ENCODE results near the gene PLXNA2. TPM values are rescaled to one million over a fixed set of nuclear protein-coding genes. Genes with fewer than 3 reads are reported as not detected.

Gene PLXNA2
- total RNA-seq, 4 donors from 2014 or later: 12.2 to 45.7 (median 21.8) TPM

DNA sequence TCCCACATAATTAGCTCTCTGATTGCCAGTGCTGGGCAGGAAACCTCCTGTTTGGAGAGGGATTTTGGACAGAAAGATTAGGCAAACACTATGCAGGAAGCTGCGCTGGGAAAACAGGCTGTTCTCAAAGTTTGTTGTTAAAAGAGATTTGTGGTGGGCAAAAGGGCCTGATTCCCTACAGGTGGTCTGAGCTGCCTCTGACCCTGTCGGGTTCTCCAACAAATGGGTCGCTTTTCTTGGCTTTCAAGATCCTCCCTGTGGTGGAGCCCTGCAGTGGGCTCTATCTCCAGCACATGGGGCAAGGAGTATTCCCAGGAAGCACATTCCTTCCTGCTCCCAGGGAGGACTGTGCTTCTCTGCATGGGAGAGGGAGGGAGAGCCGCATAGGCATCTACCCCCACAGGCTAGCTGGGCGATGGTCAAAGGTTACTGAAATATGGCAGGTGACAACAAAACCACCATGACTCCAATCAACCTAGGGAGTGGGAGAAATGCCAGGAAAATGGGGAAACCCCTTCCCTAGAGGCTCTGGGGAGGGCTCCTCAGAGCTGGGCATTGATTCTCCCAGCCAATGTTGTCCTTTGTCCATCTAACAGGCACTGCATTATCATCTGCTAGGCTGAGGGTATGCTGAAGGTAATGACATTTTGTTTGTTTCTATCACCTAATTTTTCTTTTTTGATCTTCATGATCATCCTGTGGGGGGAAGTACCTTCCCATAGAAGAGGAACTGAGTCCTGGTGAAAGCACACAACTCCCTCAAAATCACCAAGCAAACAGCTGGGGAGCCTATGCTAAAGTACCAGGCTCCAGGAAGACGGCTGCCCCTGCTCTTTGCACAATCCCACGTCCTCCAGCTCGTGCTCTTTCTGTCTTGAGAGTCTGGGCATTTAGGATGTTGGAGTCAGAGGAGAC lies 85.3 kb downstream of the PLXNA2 start:
- Histone ChIP-seq H3K4me1 (peaks cover 23 to 62% of the 10 kb centered on the region in 2 donors), H3K27ac (peak overlapping the region in 1 of 3 donors; percentile 18), H3K9me3 (no peaks in the 10 kb centered on the region), H3K36me3 (no peaks in the 10 kb centered on the region), H3K27me3 (no peaks in the 10 kb centered on the region), H3K4me3 (replicated peaks in 1 of 3) (no peak overlapping the region)
- no peak for DNase-seq
- intact Hi-C loops (cut with DNase I): no loop called here
- 81 to 91% methylated on average over 8 of the region's 8 CpGs for WGBS, 2 donors
- TF ChIP-seq POLR2A (IDR thresholded peaks at IDR 0.05): no peak
- TF ChIP-seq, protein P1, sequence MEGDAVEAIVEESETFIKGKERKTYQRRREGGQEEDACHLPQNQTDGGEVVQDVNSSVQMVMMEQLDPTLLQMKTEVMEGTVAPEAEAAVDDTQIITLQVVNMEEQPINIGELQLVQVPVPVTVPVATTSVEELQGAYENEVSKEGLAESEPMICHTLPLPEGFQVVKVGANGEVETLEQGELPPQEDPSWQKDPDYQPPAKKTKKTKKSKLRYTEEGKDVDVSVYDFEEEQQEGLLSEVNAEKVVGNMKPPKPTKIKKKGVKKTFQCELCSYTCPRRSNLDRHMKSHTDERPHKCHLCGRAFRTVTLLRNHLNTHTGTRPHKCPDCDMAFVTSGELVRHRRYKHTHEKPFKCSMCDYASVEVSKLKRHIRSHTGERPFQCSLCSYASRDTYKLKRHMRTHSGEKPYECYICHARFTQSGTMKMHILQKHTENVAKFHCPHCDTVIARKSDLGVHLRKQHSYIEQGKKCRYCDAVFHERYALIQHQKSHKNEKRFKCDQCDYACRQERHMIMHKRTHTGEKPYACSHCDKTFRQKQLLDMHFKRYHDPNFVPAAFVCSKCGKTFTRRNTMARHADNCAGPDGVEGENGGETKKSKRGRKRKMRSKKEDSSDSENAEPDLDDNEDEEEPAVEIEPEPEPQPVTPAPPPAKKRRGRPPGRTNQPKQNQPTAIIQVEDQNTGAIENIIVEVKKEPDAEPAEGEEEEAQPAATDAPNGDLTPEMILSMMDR (IDR thresholded peaks at IDR 0.05): no peak

DNA sequence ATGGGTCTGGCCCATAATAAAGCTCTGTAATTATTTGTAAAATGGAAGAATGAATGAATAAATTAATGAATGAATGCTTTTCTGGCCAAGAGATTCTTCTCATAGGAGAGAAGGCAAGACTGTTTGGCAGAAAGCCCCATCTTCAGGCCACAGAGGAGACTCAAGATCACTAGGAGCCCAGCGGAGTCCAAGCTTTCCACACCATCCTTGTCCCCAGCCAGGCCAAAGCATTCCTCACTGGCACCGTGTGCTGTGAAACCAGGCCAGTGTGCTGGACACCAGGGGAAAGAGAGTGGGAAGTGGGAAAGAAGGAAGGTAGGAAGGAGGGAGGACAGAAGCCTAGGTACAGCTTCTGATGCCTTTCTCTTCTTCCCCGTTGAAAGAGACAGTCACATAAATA lies 86.4 kb downstream of the PLXNA2 start:
- DNase-seq: peak; percentile 23 to 26
- no peaks in the 10 kb centered on the region for H3K36me3 ChIP-seq
- no peak for TF ChIP-seq POLR2A (IDR thresholded peaks at IDR 0.05)
- TF ChIP-seq, protein P1 (IDR thresholded peaks at IDR 0.05): no peak
- H3K4me3 ChIP-seq (replicated peaks in 1 of 3): no peak overlapping the region
- H3K27ac ChIP-seq: no peak overlapping the region
- H3K27me3 ChIP-seq: no peaks in the 10 kb centered on the region
- WGBS, 2 donors: 69 to 76% methylated on average over 3 of the region's 3 CpGs
- no peaks in the 10 kb centered on the region for H3K9me3 ChIP-seq
- H3K4me1 ChIP-seq: peaks cover 28 to 67% of the 10 kb centered on the region in 2 donors
- intact Hi-C loops (cut with DNase I): no loop called here

DNA sequence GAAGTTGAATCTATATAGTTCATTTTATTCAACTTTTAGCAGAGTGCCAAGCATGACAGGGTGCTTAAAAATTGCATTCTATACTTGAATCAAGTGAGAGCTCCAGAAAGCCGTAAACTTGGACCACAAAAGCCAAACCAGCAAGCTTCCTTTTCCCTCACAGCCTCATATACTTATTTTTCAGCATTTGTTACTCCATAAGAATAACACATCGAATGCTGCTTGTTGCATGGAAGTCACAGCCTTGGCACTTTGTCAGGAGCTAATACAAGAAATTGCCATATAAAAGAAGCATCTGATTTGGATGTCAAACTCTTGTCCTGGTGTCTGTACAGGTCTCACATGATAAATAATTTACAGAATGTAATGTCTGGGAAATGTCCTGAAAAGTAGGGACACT lies 87.4 kb downstream of the PLXNA2 start:
- intact Hi-C loops (cut with DNase I): no loop called here
- no peaks in the 10 kb centered on the region for H3K27me3 ChIP-seq
- H3K4me3 ChIP-seq (replicated peaks in 1 of 3): no peak overlapping the region
- H3K9me3 ChIP-seq: no peaks in the 10 kb centered on the region
- 78 to 88% methylated on average over 2 of the region's 2 CpGs for WGBS, 2 donors
- DNase-seq: no peak
- no peak for TF ChIP-seq POLR2A (IDR thresholded peaks at IDR 0.05)
- TF ChIP-seq, protein P1 (IDR thresholded peaks at IDR 0.05): no peak
- H3K27ac ChIP-seq: no peak overlapping the region
- peaks cover 27 to 73% of the 10 kb centered on the region in 2 donors for H3K4me1 ChIP-seq
- H3K36me3 ChIP-seq: no peaks in the 10 kb centered on the region

DNA sequence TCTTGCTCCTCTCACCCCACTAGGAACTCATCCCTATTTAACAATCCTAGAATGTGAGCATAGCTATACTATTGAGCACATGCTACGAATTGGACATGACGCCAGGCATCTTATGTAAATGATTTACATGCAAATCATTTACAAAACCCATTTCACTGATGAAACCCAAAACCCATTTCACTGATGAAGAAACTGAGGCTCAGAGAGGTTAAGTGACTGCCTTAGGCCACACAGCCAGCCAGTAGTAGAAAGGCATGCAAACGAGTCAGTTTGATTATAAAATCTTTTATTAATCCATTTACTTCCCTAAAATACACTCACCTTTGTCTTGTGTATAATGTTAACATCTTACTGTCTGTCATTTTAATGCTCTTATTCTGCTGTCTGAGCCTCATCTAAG lies 87.9 kb downstream of the PLXNA2 start:
- Histone ChIP-seq H3K4me1 (peaks cover 27 to 77% of the 10 kb centered on the region in 2 donors), H3K36me3 (no peaks in the 10 kb centered on the region), H3K27ac (no peak overlapping the region), H3K27me3 (no peaks in the 10 kb centered on the region), H3K9me3 (no peaks in the 10 kb centered on the region), H3K4me3 (replicated peaks in 1 of 3) (no peak overlapping the region)
- TF ChIP-seq, protein P1 (IDR thresholded peaks at IDR 0.05): no peak
- TF ChIP-seq POLR2A (IDR thresholded peaks at IDR 0.05): no peak
- intact Hi-C loops (cut with DNase I): no loop called here
- WGBS, 2 donors: 93 to 95% methylated on average over 3 of the region's 3 CpGs
- DNase-seq: no peak
